ENCODE results near the gene TNNI3. TPM values are rescaled to one million over a fixed set of nuclear protein-coding genes. Genes with fewer than 3 reads are reported as not detected.

The TNNI3 gene
- total and polyA plus RNA-seq, 9 of the 15 experiments (the other 6 are each of a cell fraction or from before 2014, with no cell fraction given): 4.7 to 158 (median 42.0) TPM

GRCh38 chr19:55173714-55174409, 16.3 kb upstream of the TNNI3 start (continued):
- TF ChIP-seq CHD4 (IDR thresholded peaks at IDR 0.05; ENCODE audit: insufficient read depth, insufficient replicate concordance, low read depth, low read length, poor library complexity, severe bottlenecking) (no peak), CBFB (CRISPR knock-in tag; IDR thresholded peaks at IDR 0.05) (no peak), RB1 (IDR thresholded peaks at IDR 0.05; ENCODE audit: low read depth) (peak; percentile 6; the same call in 1 of the 2 replicates), ZNF785 (CRISPR knock-in tag; IDR thresholded peaks at IDR 0.05) (no peak), TEAD4 (IDR thresholded peaks at IDR 0.05; ENCODE audit: low read length) (no peak), TEAD4 (CRISPR knock-in tag; IDR thresholded peaks at IDR 0.05; ENCODE audit: borderline replicate concordance) (no peak), NELFE (IDR thresholded peaks at IDR 0.05; ENCODE audit: insufficient read depth, insufficient read length) (no peak), XRCC3 (IDR thresholded peaks at IDR 0.05) (no peak), TCFL5 (CRISPR knock-in tag; conservative IDR thresholded peaks at IDR 0.05) (no peak), ZNF3 (CRISPR knock-in tag; IDR thresholded peaks at IDR 0.05) (no peak), HMBOX1 (IDR thresholded peaks at IDR 0.05) (no peak), NR4A1 (CRISPR knock-in tag; IDR thresholded peaks at IDR 0.05) (no peak), NR4A1 (tag; IDR thresholded peaks at IDR 0.05) (no peak), ATF6 (CRISPR knock-in tag; IDR thresholded peaks at IDR 0.05) (no peak), MXD1 (CRISPR knock-in tag; IDR thresholded peaks at IDR 0.05; ENCODE audit: borderline replicate concordance, poor library complexity, severe bottlenecking) (no peak), ZBTB43 (CRISPR knock-in tag; IDR thresholded peaks at IDR 0.05) (no peak), ZNF511 (CRISPR knock-in tag; IDR thresholded peaks at IDR 0.05) (0 out of 2 replicates have a peak, but pooled peaks have one; percentile 22), ZNF41 (CRISPR knock-in tag; conservative IDR thresholded peaks at IDR 0.05) (no peak), DPF2 (IDR thresholded peaks at IDR 0.05) (no peak), MXI1 (IDR thresholded peaks at IDR 0.05; ENCODE audit: low read depth, low read length) (no peak), E2F1 (CRISPR knock-in tag; IDR thresholded peaks at IDR 0.05) (no peak)
